Breast epithelium (tissue), 3 donors: ENCODE data around the gene RAI1.

Source experiments
- POLR2A ChIP-seq: fragments of 450-650 bp; IDR thresholded peaks from one replicate; pipeline ENCODE4 v1.6.1; 2016; ENCODE audit warnings: antibody characterized with exemption, mild to moderate bottlenecking, moderate library complexity
- TF ChIP-seq, protein P1 (sequence below), 3 donors: fragments of 450-650 bp; IDR thresholded peaks; one replicate each; pipeline ENCODE4 v1.5.1; 2016 to 2017; ENCODE audit warnings: antibody characterized with exemption in 3 of 3, mild to moderate bottlenecking in 3 of 3, moderate library complexity in 3 of 3

DNA sequence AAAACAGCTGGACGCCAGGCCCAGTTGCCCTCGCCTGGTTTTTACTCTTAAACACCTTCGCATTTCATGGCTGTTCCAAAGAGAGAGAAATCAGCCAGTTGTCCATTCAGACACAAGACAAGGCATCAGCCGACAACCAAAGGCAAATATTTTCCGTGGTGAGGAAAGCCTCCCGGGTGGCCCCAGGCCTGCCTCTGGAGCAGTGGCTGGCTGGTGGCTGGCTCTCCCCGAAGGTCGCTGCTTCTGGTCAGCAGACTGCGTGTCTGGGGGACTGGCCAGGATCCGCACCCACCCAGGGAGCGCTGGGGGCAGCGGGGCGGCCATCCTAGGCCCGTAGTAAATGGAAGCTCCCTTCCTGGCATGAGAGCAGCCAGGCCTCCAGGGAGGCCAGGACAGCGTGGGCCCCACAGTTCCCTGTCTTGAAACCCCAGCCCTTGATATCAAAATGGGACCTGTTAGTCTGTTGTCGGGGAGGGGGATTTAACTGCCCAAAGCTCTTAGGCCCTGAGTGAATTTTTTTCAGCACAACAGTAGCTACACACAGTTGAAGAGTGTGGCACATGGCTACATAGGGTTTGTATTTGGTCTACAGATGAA is 97.9 kb downstream of the RAI1 start:
- TF ChIP-seq, protein P1, sequence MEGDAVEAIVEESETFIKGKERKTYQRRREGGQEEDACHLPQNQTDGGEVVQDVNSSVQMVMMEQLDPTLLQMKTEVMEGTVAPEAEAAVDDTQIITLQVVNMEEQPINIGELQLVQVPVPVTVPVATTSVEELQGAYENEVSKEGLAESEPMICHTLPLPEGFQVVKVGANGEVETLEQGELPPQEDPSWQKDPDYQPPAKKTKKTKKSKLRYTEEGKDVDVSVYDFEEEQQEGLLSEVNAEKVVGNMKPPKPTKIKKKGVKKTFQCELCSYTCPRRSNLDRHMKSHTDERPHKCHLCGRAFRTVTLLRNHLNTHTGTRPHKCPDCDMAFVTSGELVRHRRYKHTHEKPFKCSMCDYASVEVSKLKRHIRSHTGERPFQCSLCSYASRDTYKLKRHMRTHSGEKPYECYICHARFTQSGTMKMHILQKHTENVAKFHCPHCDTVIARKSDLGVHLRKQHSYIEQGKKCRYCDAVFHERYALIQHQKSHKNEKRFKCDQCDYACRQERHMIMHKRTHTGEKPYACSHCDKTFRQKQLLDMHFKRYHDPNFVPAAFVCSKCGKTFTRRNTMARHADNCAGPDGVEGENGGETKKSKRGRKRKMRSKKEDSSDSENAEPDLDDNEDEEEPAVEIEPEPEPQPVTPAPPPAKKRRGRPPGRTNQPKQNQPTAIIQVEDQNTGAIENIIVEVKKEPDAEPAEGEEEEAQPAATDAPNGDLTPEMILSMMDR (IDR thresholded peaks at IDR 0.05), result no peak
- TF ChIP-seq POLR2A, result no peak
